Nephron progenitor cell (in vitro differentiated cells): Measurements from ENCODE around the gene GABPB1.

ENCODE experiments used
- DNase-seq: peaks from one replicate; pipeline ENCODE4 v3.0.0; 2021
- H3K27ac Mint-ChIP-seq: 2 replicates; pipeline ENCODE4 v1.8.0; 2021; ENCODE audit warnings: mild to moderate bottlenecking, moderate library complexity, mixed read lengths
- H3K27me3 Mint-ChIP-seq: 2 replicates; pipeline ENCODE4 v1.8.0; 2021; ENCODE audit warnings: mild to moderate bottlenecking, low read depth, mixed read lengths; ENCODE audit not compliant: poor library complexity
- H3K36me3 Mint-ChIP-seq: 2 replicates; pipeline ENCODE4 v1.8.0; 2021; ENCODE audit warnings: low read depth, mixed read lengths
- H3K4me1 Mint-ChIP-seq: 2 replicates; pipeline ENCODE4 v1.8.0; 2021; ENCODE audit warnings: mixed read lengths
- H3K4me3 Mint-ChIP-seq: 2 replicates; pipeline ENCODE4 v1.8.0; 2021; ENCODE audit warnings: mild to moderate bottlenecking, moderate library complexity, mixed read lengths
- H3K9me3 Mint-ChIP-seq: 2 replicates; pipeline ENCODE4 v1.8.0; 2021; ENCODE audit warnings: mild to moderate bottlenecking, moderate library complexity, mixed read lengths
- CTCF ChIP-seq: fragments of 200-600 bp; sonication (generic); IDR thresholded peaks from 2 replicates; pipeline ENCODE4 v1.5.0; 2021; ENCODE audit warnings: antibody characterized with exemption

GABPB1 gene

GRCh38 chr15:50280271-50280670, 74.7 kb downstream of the GABPB1 start:
- Mint-ChIP-seq H3K9me3 (no peaks in the 10 kb centered on the region), H3K36me3 (peaks cover 9% of the 10 kb centered on the region)

GRCh38 chr15:50278496-50278895, 76.5 kb downstream of the GABPB1 start:
- no peak overlapping the region for H3K4me3 Mint-ChIP-seq
- no peaks in the 10 kb centered on the region for H3K4me1 Mint-ChIP-seq
- no peaks in the 10 kb centered on the region for H3K27me3 Mint-ChIP-seq
- no peak for DNase-seq
- H3K36me3 Mint-ChIP-seq, result peaks cover 5% of the 10 kb centered on the region
- H3K27ac Mint-ChIP-seq, result no peak overlapping the region
- no peaks in the 10 kb centered on the region for H3K9me3 Mint-ChIP-seq
- no peak for TF ChIP-seq CTCF

More at GRCh38 chr15:50280271-50280670, 74.7 kb downstream of the GABPB1 start:
- no peaks in the 10 kb centered on the region for H3K4me1 Mint-ChIP-seq
- no peaks in the 10 kb centered on the region for H3K27me3 Mint-ChIP-seq
- H3K27ac Mint-ChIP-seq, result peak overlapping the region; percentile 14
- no peak for DNase-seq
- no peak for TF ChIP-seq CTCF
- no peak overlapping the region for H3K4me3 Mint-ChIP-seq

GRCh38 chr15:50277370-50277769, 77.6 kb downstream of the GABPB1 start:
- Mint-ChIP-seq H3K4me1 (no peaks in the 10 kb centered on the region), H3K27me3 (no peaks in the 10 kb centered on the region), H3K9me3 (no peaks in the 10 kb centered on the region), H3K36me3 (peaks cover 5% of the 10 kb centered on the region), H3K27ac (no peak overlapping the region), H3K4me3 (no peak overlapping the region)
- TF ChIP-seq CTCF, result no peak
- DNase-seq, result no peak

- no peak for DNase-seq
- H3K36me3 Mint-ChIP-seq, result peaks cover 5% of the 10 kb centered on the region
- H3K9me3 Mint-ChIP-seq, result no peaks in the 10 kb centered on the region
- no peak overlapping the region for H3K4me3 Mint-ChIP-seq
- no peaks in the 10 kb centered on the region for H3K4me1 Mint-ChIP-seq
- H3K27me3 Mint-ChIP-seq, result no peaks in the 10 kb centered on the region
- no peak overlapping the region for H3K27ac Mint-ChIP-seq
- TF ChIP-seq CTCF, result no peak
Measured at GRCh38 chr15:50275908-50276307, 79.1 kb downstream of the GABPB1 start.

- Mint-ChIP-seq H3K27ac (no peak overlapping the region), H3K36me3 (peaks cover 3% of the 10 kb centered on the region), H3K9me3 (no peaks in the 10 kb centered on the region), H3K4me3 (no peak overlapping the region), H3K4me1 (no peaks in the 10 kb centered on the region), H3K27me3 (no peaks in the 10 kb centered on the region)
- no peak for DNase-seq
- no peak for TF ChIP-seq CTCF
Measured at GRCh38 chr15:50275091-50275490, 79.9 kb downstream of the GABPB1 start.

GRCh38 chr15:50267577-50267976, 87.4 kb downstream of the GABPB1 start:
- H3K4me1 Mint-ChIP-seq, result peaks cover 5% of the 10 kb centered on the region
- no peaks in the 10 kb centered on the region for H3K9me3 Mint-ChIP-seq
- H3K4me3 Mint-ChIP-seq, result no peak overlapping the region
- no peaks in the 10 kb centered on the region for H3K36me3 Mint-ChIP-seq
- peaks cover 7% of the 10 kb centered on the region for H3K27me3 Mint-ChIP-seq
- no peak for TF ChIP-seq CTCF
- DNase-seq, result no peak
- no peak overlapping the region for H3K27ac Mint-ChIP-seq
